ENCODE results near the gene FGF21.

DNA sequence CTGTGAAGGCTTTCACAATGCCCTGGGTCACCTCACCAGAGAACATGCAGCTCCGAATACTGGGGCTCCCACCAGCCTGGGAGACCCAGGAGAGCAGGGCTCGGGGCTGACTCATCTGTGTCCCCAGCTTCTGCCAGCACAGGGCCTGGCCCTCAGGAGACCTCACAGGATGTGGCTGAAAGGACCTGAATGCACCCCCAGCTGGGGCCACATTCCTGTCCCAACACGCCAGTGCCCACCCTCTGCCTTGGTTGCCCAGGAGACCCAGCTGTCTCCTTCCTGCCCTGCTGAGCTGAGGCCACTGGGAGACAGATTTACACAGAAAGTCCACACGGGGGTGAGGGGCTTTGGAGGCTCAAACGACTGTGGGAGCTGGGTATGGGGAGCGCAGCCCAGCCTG is 43.6 kb downstream of the FGF21 start:
- TF ChIP-seq POLR2AphosphoS5 (IDR thresholded peaks at IDR 0.05) (no peak), EP300 (IDR thresholded peaks at IDR 0.05) (no peak), CTCF (IDR thresholded peaks at IDR 0.05) (no peak), POLR2A (IDR thresholded peaks at IDR 0.05) (no peak)
